ENCODE data around the gene RPS23. TPM values are rescaled to one million over a fixed set of nuclear protein-coding genes. Genes with fewer than 3 reads are reported as not detected.

RPS23 gene
- total RNA-seq, 1 experiment from 2014 or later = 2,206 TPM

GRCh38 chr5:82246960-82247574 is 31.1 kb downstream of the RPS23 start:
- H3K4me2 ChIP-seq (ENCODE audit: low read length) = no peak overlapping the region
- H3K9me2 ChIP-seq (ENCODE audit: insufficient read depth) = no peaks in the 10 kb centered on the region
- H3K79me2 ChIP-seq (ENCODE audit: insufficient read depth, low read length) = no peaks in the 10 kb centered on the region
- no peaks in the 10 kb centered on the region for H3K36me3 ChIP-seq (ENCODE audit: control insufficient read depth in 1 of 2, insufficient read depth in 2 of 2, low read length in 2 of 2)
- H2AFZ ChIP-seq (ENCODE audit: low read depth, low read length, poor library complexity, severe bottlenecking) = no peak overlapping the region
- H3K4me1 ChIP-seq (ENCODE audit: control insufficient read depth in 1 of 2, insufficient read depth in 2 of 2, low read length in 2 of 2) = no peaks in the 10 kb centered on the region
- RAD21 ChIA-PET (ENCODE audit: low non-redundant PET in 1 of 2, low total read pairs in 2 of 2, uncharacterized antibody in 2 of 2, unreplicated experiment in 2 of 2) = no interaction called here
- no peak overlapping the region for H3K27ac ChIP-seq (ENCODE audit: low read depth, low read length)
- POLR2A ChIA-PET = no interaction called here
- intact Hi-C loops (cut with micrococcal nuclease) = no loop called here
- no TSS peak for BruUV-seq (replicated peaks)
- CTCF ChIA-PET = interaction anchor here (1.0 kb wide), 1 partner anchor 12 kb away, joined by 3 read pairs; no protein-coding TSS in a partner anchor
- H3K27me3 ChIP-seq (ENCODE audit: insufficient read depth, low read length) = no peaks in the 10 kb centered on the region
- no peaks in the 10 kb centered on the region for H3K9me3 ChIP-seq (ENCODE audit: control insufficient read depth in 1 of 2, insufficient read depth in 1 of 2, low read depth in 1 of 2, low read length in 2 of 2)
- no peak overlapping the region for H3K4me3 ChIP-seq (replicated peaks in 1 of 2; ENCODE audit: low read depth in 1 of 2, low read length in 2 of 2)
- no peaks in the 10 kb centered on the region for H4K20me1 ChIP-seq (ENCODE audit: insufficient read depth)
- DNase-seq (ENCODE audit: low read depth, low spot score) (no peak), ATAC-seq (no peak)
- TF ChIP-seq, protein P1, sequence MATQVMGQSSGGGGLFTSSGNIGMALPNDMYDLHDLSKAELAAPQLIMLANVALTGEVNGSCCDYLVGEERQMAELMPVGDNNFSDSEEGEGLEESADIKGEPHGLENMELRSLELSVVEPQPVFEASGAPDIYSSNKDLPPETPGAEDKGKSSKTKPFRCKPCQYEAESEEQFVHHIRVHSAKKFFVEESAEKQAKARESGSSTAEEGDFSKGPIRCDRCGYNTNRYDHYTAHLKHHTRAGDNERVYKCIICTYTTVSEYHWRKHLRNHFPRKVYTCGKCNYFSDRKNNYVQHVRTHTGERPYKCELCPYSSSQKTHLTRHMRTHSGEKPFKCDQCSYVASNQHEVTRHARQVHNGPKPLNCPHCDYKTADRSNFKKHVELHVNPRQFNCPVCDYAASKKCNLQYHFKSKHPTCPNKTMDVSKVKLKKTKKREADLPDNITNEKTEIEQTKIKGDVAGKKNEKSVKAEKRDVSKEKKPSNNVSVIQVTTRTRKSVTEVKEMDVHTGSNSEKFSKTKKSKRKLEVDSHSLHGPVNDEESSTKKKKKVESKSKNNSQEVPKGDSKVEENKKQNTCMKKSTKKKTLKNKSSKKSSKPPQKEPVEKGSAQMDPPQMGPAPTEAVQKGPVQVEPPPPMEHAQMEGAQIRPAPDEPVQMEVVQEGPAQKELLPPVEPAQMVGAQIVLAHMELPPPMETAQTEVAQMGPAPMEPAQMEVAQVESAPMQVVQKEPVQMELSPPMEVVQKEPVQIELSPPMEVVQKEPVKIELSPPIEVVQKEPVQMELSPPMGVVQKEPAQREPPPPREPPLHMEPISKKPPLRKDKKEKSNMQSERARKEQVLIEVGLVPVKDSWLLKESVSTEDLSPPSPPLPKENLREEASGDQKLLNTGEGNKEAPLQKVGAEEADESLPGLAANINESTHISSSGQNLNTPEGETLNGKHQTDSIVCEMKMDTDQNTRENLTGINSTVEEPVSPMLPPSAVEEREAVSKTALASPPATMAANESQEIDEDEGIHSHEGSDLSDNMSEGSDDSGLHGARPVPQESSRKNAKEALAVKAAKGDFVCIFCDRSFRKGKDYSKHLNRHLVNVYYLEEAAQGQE (IDR thresholded peaks at IDR 0.05; ENCODE audit: low read depth) = no peak
- no peak for TF ChIP-seq SRF (IDR thresholded peaks at IDR 0.05; ENCODE audit: low read depth)
- TF ChIP-seq RAD21 (IDR thresholded peaks at IDR 0.05; ENCODE audit: low read depth) = no peak
- no peak for TF ChIP-seq YY1 (IDR thresholded peaks at IDR 0.05; ENCODE audit: extremely low read depth, insufficient replicate concordance, low read depth, low read length)
- TF ChIP-seq JUND (IDR thresholded peaks at IDR 0.05) = no peak
- no peak for TF ChIP-seq CBX3 (IDR thresholded peaks at IDR 0.05; ENCODE audit: low read depth)
- TF ChIP-seq, protein P2, sequence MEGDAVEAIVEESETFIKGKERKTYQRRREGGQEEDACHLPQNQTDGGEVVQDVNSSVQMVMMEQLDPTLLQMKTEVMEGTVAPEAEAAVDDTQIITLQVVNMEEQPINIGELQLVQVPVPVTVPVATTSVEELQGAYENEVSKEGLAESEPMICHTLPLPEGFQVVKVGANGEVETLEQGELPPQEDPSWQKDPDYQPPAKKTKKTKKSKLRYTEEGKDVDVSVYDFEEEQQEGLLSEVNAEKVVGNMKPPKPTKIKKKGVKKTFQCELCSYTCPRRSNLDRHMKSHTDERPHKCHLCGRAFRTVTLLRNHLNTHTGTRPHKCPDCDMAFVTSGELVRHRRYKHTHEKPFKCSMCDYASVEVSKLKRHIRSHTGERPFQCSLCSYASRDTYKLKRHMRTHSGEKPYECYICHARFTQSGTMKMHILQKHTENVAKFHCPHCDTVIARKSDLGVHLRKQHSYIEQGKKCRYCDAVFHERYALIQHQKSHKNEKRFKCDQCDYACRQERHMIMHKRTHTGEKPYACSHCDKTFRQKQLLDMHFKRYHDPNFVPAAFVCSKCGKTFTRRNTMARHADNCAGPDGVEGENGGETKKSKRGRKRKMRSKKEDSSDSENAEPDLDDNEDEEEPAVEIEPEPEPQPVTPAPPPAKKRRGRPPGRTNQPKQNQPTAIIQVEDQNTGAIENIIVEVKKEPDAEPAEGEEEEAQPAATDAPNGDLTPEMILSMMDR (IDR thresholded peaks at IDR 0.05 in 2 of 3, conservative IDR thresholded peaks at IDR 0.05 in 1 of 3; ENCODE audit: borderline replicate concordance in 1 of 3, insufficient read depth in 1 of 3, low read depth in 2 of 3, low read length in 2 of 3) = no peak
- TF ChIP-seq FOSL1 (IDR thresholded peaks at IDR 0.05; ENCODE audit: low read depth) = no peak
- TF ChIP-seq EZH2 (IDR thresholded peaks at IDR 0.05) = no peak
- H3K9ac ChIP-seq (ENCODE audit: low read length) = no peak overlapping the region
